ENCODE data around the gene MEF2B. TPM values are rescaled to one million over a fixed set of nuclear protein-coding genes. Genes with fewer than 3 reads are reported as not detected.
"Not testable (repeated sequence)": the region's sequence is repeated elsewhere in the genome, so short reads cannot be mapped to it uniquely, and the experiment has no call there.

MEF2B gene
- polyA plus RNA-seq, 1 donor from 2014 or later, result 0.22 TPM

- no peak overlapping the region for H3K9ac ChIP-seq (ENCODE audit: low read length)
- H4K20me1 ChIP-seq (ENCODE audit: insufficient read depth), result no peaks in the 10 kb centered on the region
- no peak overlapping the region for H3K27ac ChIP-seq (ENCODE audit: low read length)
- no peaks in the 10 kb centered on the region for H3F3A ChIP-seq (ENCODE audit: insufficient read depth, low read length, poor library complexity, severe bottlenecking)
- no peak overlapping the region for H3K4me3 ChIP-seq (ENCODE audit: low read length)
- no peaks in the 10 kb centered on the region for H3K9me2 ChIP-seq (ENCODE audit: insufficient read depth, low read length)
- H3K27me3 ChIP-seq (ENCODE audit: insufficient read depth, low read depth, low read length), result no peaks in the 10 kb centered on the region
- no peak for TF ChIP-seq CTCF (IDR thresholded peaks at IDR 0.05; ENCODE audit: poor library complexity, severe bottlenecking)
- TF ChIP-seq TAF1 (IDR thresholded peaks at IDR 0.05; ENCODE audit: low read depth), result no peak
- TF ChIP-seq EZH2 (IDR thresholded peaks at IDR 0.05; ENCODE audit: borderline replicate concordance, insufficient read depth, low read length, poor library complexity, severe bottlenecking), result no peak
- TF ChIP-seq EP300 (conservative IDR thresholded peaks at IDR 0.05; ENCODE audit: poor library complexity, severe bottlenecking), result no peak
- no peak for TF ChIP-seq MXI1 (conservative IDR thresholded peaks at IDR 0.05; ENCODE audit: poor library complexity, severe bottlenecking)
- no peak for TF ChIP-seq POLR2AphosphoS5 (IDR thresholded peaks at IDR 0.05)
- H2AFZ ChIP-seq (ENCODE audit: low read depth, low read length), result no peak overlapping the region
- no peaks in the 10 kb centered on the region for H3K9me3 ChIP-seq (ENCODE audit: low read length)
- H3K36me3 ChIP-seq (ENCODE audit: insufficient read depth, low read length), result no peaks in the 10 kb centered on the region
- H3K4me2 ChIP-seq (ENCODE audit: low read length), result no peak overlapping the region
- no peaks in the 10 kb centered on the region for H3K79me2 ChIP-seq (replicated peaks; ENCODE audit: insufficient read depth, low read length)
These were observed 62.4 kb downstream of the MEF2B start for GRCh38 chr19:19107654-19108053.

DNA sequence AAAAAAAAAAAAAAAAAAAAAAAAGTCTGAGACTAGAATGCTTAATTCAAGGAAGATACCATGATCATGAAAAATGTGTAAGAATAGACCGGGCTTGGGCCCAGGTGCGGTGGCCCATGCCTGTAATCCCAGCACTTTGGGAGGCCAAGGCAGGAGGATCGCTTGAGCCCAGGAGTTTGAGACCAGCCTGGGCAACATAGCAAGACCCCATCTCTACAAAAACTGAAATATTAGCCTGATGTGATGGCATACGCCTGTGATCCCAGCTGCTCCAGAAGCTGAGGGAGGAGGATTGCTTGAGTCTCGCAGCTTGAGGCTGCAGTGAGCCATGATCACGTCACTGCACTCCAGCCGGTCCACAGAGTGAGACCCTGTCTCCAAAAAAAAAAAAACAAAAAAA, 63.1 kb downstream of the MEF2B start:
- not testable (repeated sequence) for H3K4me2 ChIP-seq (ENCODE audit: low read length); H3K9me2 ChIP-seq (ENCODE audit: insufficient read depth, low read length); H3K79me2 ChIP-seq (replicated peaks; ENCODE audit: insufficient read depth, low read length); H2AFZ ChIP-seq (ENCODE audit: low read depth, low read length); H3K27me3 ChIP-seq (ENCODE audit: insufficient read depth, low read depth, low read length); H3K36me3 ChIP-seq (ENCODE audit: insufficient read depth, low read length); H3K27ac ChIP-seq (ENCODE audit: low read length); H3F3A ChIP-seq (ENCODE audit: insufficient read depth, low read length, poor library complexity, severe bottlenecking); H3K9me3 ChIP-seq (ENCODE audit: low read length); H4K20me1 ChIP-seq (ENCODE audit: insufficient read depth); H3K9ac ChIP-seq (ENCODE audit: low read length); H3K4me3 ChIP-seq (ENCODE audit: low read length)

GRCh38 chr19:19106056-19106551, 64.0 kb downstream of the MEF2B start:
- Histone ChIP-seq H3K27ac (ENCODE audit: low read length) (no peak overlapping the region), H3K79me2 (replicated peaks; ENCODE audit: insufficient read depth, low read length) (no peaks in the 10 kb centered on the region), H3K9ac (ENCODE audit: low read length) (no peak overlapping the region), H3K27me3 (ENCODE audit: insufficient read depth, low read depth, low read length) (no peaks in the 10 kb centered on the region), H3K4me3 (ENCODE audit: low read length) (no peak overlapping the region), H3K4me2 (ENCODE audit: low read length) (no peak overlapping the region), H3K9me2 (ENCODE audit: insufficient read depth, low read length) (no peaks in the 10 kb centered on the region), H3F3A (ENCODE audit: insufficient read depth, low read length, poor library complexity, severe bottlenecking) (no peaks in the 10 kb centered on the region), H2AFZ (ENCODE audit: low read depth, low read length) (no peak overlapping the region), H3K36me3 (ENCODE audit: insufficient read depth, low read length) (no peaks in the 10 kb centered on the region), H4K20me1 (ENCODE audit: insufficient read depth) (no peaks in the 10 kb centered on the region), H3K9me3 (ENCODE audit: low read length) (no peaks in the 10 kb centered on the region)
- TF ChIP-seq, protein P1, sequence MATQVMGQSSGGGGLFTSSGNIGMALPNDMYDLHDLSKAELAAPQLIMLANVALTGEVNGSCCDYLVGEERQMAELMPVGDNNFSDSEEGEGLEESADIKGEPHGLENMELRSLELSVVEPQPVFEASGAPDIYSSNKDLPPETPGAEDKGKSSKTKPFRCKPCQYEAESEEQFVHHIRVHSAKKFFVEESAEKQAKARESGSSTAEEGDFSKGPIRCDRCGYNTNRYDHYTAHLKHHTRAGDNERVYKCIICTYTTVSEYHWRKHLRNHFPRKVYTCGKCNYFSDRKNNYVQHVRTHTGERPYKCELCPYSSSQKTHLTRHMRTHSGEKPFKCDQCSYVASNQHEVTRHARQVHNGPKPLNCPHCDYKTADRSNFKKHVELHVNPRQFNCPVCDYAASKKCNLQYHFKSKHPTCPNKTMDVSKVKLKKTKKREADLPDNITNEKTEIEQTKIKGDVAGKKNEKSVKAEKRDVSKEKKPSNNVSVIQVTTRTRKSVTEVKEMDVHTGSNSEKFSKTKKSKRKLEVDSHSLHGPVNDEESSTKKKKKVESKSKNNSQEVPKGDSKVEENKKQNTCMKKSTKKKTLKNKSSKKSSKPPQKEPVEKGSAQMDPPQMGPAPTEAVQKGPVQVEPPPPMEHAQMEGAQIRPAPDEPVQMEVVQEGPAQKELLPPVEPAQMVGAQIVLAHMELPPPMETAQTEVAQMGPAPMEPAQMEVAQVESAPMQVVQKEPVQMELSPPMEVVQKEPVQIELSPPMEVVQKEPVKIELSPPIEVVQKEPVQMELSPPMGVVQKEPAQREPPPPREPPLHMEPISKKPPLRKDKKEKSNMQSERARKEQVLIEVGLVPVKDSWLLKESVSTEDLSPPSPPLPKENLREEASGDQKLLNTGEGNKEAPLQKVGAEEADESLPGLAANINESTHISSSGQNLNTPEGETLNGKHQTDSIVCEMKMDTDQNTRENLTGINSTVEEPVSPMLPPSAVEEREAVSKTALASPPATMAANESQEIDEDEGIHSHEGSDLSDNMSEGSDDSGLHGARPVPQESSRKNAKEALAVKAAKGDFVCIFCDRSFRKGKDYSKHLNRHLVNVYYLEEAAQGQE (IDR thresholded peaks at IDR 0.05; ENCODE audit: borderline replicate concordance), result no peak
- no peak for TF ChIP-seq EZH2 (IDR thresholded peaks at IDR 0.05; ENCODE audit: borderline replicate concordance, insufficient read depth, low read length, poor library complexity, severe bottlenecking)
- no peak for TF ChIP-seq CTCF (IDR thresholded peaks at IDR 0.05; ENCODE audit: poor library complexity, severe bottlenecking)
- TF ChIP-seq POLR2AphosphoS5 (IDR thresholded peaks at IDR 0.05), result no peak
- TF ChIP-seq EP300 (conservative IDR thresholded peaks at IDR 0.05; ENCODE audit: poor library complexity, severe bottlenecking), result no peak
- no peak for TF ChIP-seq TAF1 (IDR thresholded peaks at IDR 0.05; ENCODE audit: low read depth)
- TF ChIP-seq MXI1 (conservative IDR thresholded peaks at IDR 0.05; ENCODE audit: poor library complexity, severe bottlenecking), result no peak
- TF ChIP-seq SMC3 (conservative IDR thresholded peaks at IDR 0.05; ENCODE audit: poor library complexity), result no peak
